ENCODE measurements around the gene RGS2. TPM values are rescaled to one million over a fixed set of nuclear protein-coding genes. Genes with fewer than 3 reads are reported as not detected.

The RGS2 gene
- total RNA-seq, 1 donor, result 5.8 TPM

DNA sequence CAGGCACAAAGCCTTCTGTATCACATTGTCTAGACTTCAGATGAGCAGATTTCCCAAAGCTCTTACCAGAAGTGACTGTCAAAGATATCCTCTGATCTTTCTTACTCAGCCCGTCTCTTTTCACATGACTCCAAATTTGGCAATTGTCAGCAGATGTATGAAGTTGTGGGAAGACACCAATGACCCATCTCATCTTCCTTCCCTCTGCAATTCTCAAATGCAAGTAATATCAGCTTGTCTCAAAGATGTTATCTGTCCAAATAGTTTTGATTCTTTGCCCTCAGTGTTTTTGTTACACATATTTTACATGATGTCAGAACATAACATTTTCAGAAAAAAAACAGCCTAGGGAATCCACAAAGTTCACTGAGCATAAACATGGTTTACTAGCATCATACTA lies 45.1 kb upstream of the RGS2 start:
- Histone ChIP-seq H3K9me3 (ENCODE audit: low read depth, low read length) (no peaks in the 10 kb centered on the region), H3K27ac (ENCODE audit: low read depth, low read length) (peak overlapping the region; percentile 16), H3K4me2 (ENCODE audit: insufficient read depth, low read length) (no peak overlapping the region), H3K27me3 (ENCODE audit: insufficient read depth, low read length) (no peaks in the 10 kb centered on the region), H3K79me2 (ENCODE audit: insufficient read depth, low read length) (no peaks in the 10 kb centered on the region), H4K20me1 (ENCODE audit: insufficient read depth, low read length) (no peaks in the 10 kb centered on the region), H3K4me1 (ENCODE audit: insufficient read depth, low read length) (peaks cover 3% of the 10 kb centered on the region), H3K4me3 (ENCODE audit: insufficient read depth, low read length) (no peak overlapping the region), H3K36me3 (ENCODE audit: insufficient read depth, low read length) (no peaks in the 10 kb centered on the region), H2AFZ (ENCODE audit: low read length) (no peak overlapping the region)
- peak; percentile 58 for DNase-seq (ENCODE audit: insufficient read length, low spot score, missing footprints)
- TF ChIP-seq, protein P1, sequence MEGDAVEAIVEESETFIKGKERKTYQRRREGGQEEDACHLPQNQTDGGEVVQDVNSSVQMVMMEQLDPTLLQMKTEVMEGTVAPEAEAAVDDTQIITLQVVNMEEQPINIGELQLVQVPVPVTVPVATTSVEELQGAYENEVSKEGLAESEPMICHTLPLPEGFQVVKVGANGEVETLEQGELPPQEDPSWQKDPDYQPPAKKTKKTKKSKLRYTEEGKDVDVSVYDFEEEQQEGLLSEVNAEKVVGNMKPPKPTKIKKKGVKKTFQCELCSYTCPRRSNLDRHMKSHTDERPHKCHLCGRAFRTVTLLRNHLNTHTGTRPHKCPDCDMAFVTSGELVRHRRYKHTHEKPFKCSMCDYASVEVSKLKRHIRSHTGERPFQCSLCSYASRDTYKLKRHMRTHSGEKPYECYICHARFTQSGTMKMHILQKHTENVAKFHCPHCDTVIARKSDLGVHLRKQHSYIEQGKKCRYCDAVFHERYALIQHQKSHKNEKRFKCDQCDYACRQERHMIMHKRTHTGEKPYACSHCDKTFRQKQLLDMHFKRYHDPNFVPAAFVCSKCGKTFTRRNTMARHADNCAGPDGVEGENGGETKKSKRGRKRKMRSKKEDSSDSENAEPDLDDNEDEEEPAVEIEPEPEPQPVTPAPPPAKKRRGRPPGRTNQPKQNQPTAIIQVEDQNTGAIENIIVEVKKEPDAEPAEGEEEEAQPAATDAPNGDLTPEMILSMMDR (IDR thresholded peaks at IDR 0.05; ENCODE audit: extremely low read depth, low read depth, low read length), result no peak

DNA sequence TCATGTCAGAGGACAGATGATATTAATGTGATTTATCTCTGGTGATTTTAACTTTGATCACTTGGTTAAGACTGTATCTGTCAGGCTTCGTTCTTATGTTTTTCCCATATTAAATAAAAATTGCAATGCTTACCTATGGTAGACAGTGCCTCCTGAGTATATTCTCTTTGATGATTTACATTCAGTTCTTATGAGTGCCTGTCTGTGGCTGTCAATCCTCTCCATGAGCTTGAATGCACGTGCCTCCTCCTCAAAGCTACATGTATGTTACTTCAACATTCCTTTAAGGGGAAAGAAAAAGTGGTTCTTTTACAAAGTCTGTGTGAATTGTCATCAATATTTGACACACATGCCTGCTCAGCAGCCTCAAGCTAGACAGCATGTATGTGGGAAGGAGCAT lies 44.2 kb upstream of the RGS2 start:
- H3K27ac ChIP-seq (ENCODE audit: low read depth, low read length), result no peak overlapping the region
- H3K27me3 ChIP-seq (ENCODE audit: insufficient read depth, low read length), result no peaks in the 10 kb centered on the region
- H3K9me3 ChIP-seq (ENCODE audit: low read depth, low read length), result no peaks in the 10 kb centered on the region
- no peaks in the 10 kb centered on the region for H3K36me3 ChIP-seq (ENCODE audit: insufficient read depth, low read length)
- H3K4me2 ChIP-seq (ENCODE audit: insufficient read depth, low read length), result no peak overlapping the region
- H2AFZ ChIP-seq (ENCODE audit: low read length), result no peak overlapping the region
- no peaks in the 10 kb centered on the region for H4K20me1 ChIP-seq (ENCODE audit: insufficient read depth, low read length)
- H3K79me2 ChIP-seq (ENCODE audit: insufficient read depth, low read length), result no peaks in the 10 kb centered on the region
- H3K4me3 ChIP-seq (ENCODE audit: insufficient read depth, low read length), result no peak overlapping the region
- TF ChIP-seq, protein P1 (IDR thresholded peaks at IDR 0.05; ENCODE audit: extremely low read depth, low read depth, low read length), result no peak
- peaks cover 3% of the 10 kb centered on the region for H3K4me1 ChIP-seq (ENCODE audit: insufficient read depth, low read length)
- no peak for DNase-seq (ENCODE audit: insufficient read length, low spot score, missing footprints)

DNA sequence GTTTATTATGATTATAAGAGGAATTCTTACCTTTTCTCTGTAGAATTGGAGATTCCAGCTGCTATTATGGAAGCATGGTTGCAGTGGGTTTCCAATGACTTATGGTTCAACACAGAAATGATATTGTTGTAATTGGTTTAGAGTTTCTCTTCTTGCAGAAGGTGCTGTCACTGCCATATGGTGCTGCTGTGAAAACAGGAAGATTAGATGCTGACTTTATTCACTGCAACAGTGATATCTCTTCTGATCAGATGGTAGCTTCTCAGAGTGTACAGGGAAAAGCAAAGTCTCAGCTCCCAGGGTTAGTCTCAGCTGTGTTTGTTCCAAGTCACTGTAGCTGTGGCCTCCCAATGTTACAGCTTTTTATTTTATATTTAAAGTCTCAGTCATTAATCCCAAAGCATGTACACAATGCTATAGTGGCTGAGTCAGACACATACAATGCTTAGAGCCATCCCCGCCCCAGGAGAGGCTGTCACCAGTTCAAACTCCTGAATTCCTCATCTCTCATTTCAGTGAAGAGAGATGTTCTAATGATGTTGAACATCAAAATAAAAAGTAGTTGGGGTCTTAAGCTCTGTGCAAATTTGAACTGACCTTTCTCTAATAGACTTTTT lies 42.7 kb upstream of the RGS2 start:
- Histone ChIP-seq H3K4me2 (ENCODE audit: insufficient read depth, low read length) (no peak overlapping the region), H3K27me3 (ENCODE audit: insufficient read depth, low read length) (no peaks in the 10 kb centered on the region), H3K4me3 (ENCODE audit: insufficient read depth, low read length) (no peak overlapping the region), H3K36me3 (ENCODE audit: insufficient read depth, low read length) (no peaks in the 10 kb centered on the region), H2AFZ (ENCODE audit: low read length) (no peak overlapping the region), H3K9me3 (ENCODE audit: low read depth, low read length) (no peaks in the 10 kb centered on the region), H3K4me1 (ENCODE audit: insufficient read depth, low read length) (peaks cover 3% of the 10 kb centered on the region), H3K27ac (ENCODE audit: low read depth, low read length) (no peak overlapping the region), H4K20me1 (ENCODE audit: insufficient read depth, low read length) (no peaks in the 10 kb centered on the region), H3K79me2 (ENCODE audit: insufficient read depth, low read length) (no peaks in the 10 kb centered on the region)
- TF ChIP-seq, protein P1 (IDR thresholded peaks at IDR 0.05; ENCODE audit: extremely low read depth, low read depth, low read length), result no peak
- no peak for DNase-seq (ENCODE audit: insufficient read length, low spot score, missing footprints)

DNA sequence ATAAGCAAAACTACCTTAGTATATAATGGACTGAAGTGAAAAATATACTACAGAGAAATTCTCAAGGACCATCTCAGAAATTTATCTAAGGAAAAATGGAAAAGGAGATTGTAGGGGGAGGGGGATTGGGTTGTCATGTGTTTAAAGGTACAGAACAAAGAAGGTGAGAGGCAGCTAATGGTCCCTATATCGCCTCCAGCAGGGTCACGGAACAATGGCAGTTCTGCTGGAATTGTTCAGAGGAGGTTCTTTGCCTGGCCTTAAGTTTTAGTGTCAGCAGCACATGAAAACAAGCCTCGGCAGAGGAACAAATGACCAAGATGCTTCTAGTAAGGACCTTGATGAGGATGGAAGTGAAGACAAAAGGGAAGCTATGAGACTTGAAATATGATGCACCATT lies 42.0 kb upstream of the RGS2 start:
- no peak overlapping the region for H3K4me3 ChIP-seq (ENCODE audit: insufficient read depth, low read length)
- no peaks in the 10 kb centered on the region for H3K9me3 ChIP-seq (ENCODE audit: low read depth, low read length)
- no peak overlapping the region for H3K4me2 ChIP-seq (ENCODE audit: insufficient read depth, low read length)
- no peaks in the 10 kb centered on the region for H3K36me3 ChIP-seq (ENCODE audit: insufficient read depth, low read length)
- no peaks in the 10 kb centered on the region for H3K79me2 ChIP-seq (ENCODE audit: insufficient read depth, low read length)
- TF ChIP-seq, protein P1 (IDR thresholded peaks at IDR 0.05; ENCODE audit: extremely low read depth, low read depth, low read length), result no peak
- no peaks in the 10 kb centered on the region for H3K27me3 ChIP-seq (ENCODE audit: insufficient read depth, low read length)
- DNase-seq (ENCODE audit: insufficient read length, low spot score, missing footprints), result no peak
- H3K27ac ChIP-seq (ENCODE audit: low read depth, low read length), result no peak overlapping the region
- H2AFZ ChIP-seq (ENCODE audit: low read length), result no peak overlapping the region
- H3K4me1 ChIP-seq (ENCODE audit: insufficient read depth, low read length), result peaks cover 3% of the 10 kb centered on the region
- H4K20me1 ChIP-seq (ENCODE audit: insufficient read depth, low read length), result no peaks in the 10 kb centered on the region

Measured in osteoblast (primary cell).